ENCODE results near the gene MINDY4B. TPM values are rescaled to one million over a fixed set of nuclear protein-coding genes. Genes with fewer than 3 reads are reported as not detected.

MINDY4B gene
- total and polyA plus RNA-seq, 12 donors: 0.71 to 2.9 (median 1.4) TPM; not detected in 7

- TF ChIP-seq CTCF (IDR thresholded peaks at IDR 0.05) (no peak), POLR2A (IDR thresholded peaks at IDR 0.05) (no peak)
- intact Hi-C loops (cut with DNase I): loop anchor here in 1 of 2 donors (10.0 kb wide), 1 partner anchor 224 kb away; no protein-coding TSS in a partner anchor
- Histone ChIP-seq H3K27me3 (no peaks in the 10 kb centered on the region), H3K4me1 (replicated peaks in 1 of 2) (no peaks in the 10 kb centered on the region), H3K36me3 (replicated peaks in 1 of 2) (no peaks in the 10 kb centered on the region), H3K27ac (no peak overlapping the region), H3K9me3 (replicated peaks in 1 of 3) (no peaks in the 10 kb centered on the region), H3K4me3 (no peak overlapping the region)
- DNase-seq: peak in 1 of 7 donors; percentile 39
- WGBS, 4 donors: 60 to 77% (median 61%) methylated on average over 4 of the region's 4 CpGs
Observed at GRCh38 chr3:150921209-150921608, 16.0 kb upstream of the MINDY4B start.

- WGBS, 4 donors: 61 to 75% (median 72%) methylated on average over 2 of the region's 2 CpGs
- Histone ChIP-seq H3K9me3 (replicated peaks in 1 of 3) (no peaks in the 10 kb centered on the region), H3K36me3 (replicated peaks in 1 of 2) (no peaks in the 10 kb centered on the region), H3K27ac (no peak overlapping the region), H3K4me1 (replicated peaks in 1 of 2) (no peaks in the 10 kb centered on the region), H3K27me3 (no peaks in the 10 kb centered on the region), H3K4me3 (no peak overlapping the region)
- DNase-seq: no peak
- intact Hi-C loops (cut with DNase I): loop anchor here in 1 of 2 donors (10.0 kb wide), 1 partner anchor 225 kb away; no protein-coding TSS in a partner anchor
- TF ChIP-seq CTCF (IDR thresholded peaks at IDR 0.05) (no peak), POLR2A (IDR thresholded peaks at IDR 0.05) (no peak)
Observed at GRCh38 chr3:150920236-150920635, 15.0 kb upstream of the MINDY4B start.

GRCh38 chr3:150917951-150918350, 12.7 kb upstream of the MINDY4B start:
- no peaks in the 10 kb centered on the region for H3K9me3 ChIP-seq (replicated peaks in 1 of 3)
- H3K4me3 ChIP-seq: no peak overlapping the region
- no peak for TF ChIP-seq CTCF (IDR thresholded peaks at IDR 0.05)
- no peak for TF ChIP-seq POLR2A (IDR thresholded peaks at IDR 0.05)
- no peaks in the 10 kb centered on the region for H3K27me3 ChIP-seq
- no peaks in the 10 kb centered on the region for H3K36me3 ChIP-seq (replicated peaks in 1 of 2)
- intact Hi-C loops (cut with DNase I): no loop called here
- 55 to 91% (median 60%) methylated on average over 7 of the region's 7 CpGs for WGBS, 4 donors
- no peak for DNase-seq
- no peaks in the 10 kb centered on the region for H3K4me1 ChIP-seq (replicated peaks in 1 of 2)
- no peak overlapping the region for H3K27ac ChIP-seq

GRCh38 chr3:150913133-150913922, 8.1 kb upstream of the MINDY4B start:
- Histone ChIP-seq H3K27me3 (no peaks in the 10 kb centered on the region), H3K4me3 (no peak overlapping the region), H3K36me3 (replicated peaks in 1 of 2) (no peaks in the 10 kb centered on the region), H3K4me1 (replicated peaks in 1 of 2) (no peaks in the 10 kb centered on the region), H3K27ac (no peak overlapping the region), H3K9me3 (replicated peaks in 1 of 3) (no peaks in the 10 kb centered on the region)
- intact Hi-C loops (cut with DNase I): no loop called here
- 54 to 67% (median 60%) methylated on average over 4 of the region's 4 CpGs for WGBS, 4 donors
- TF ChIP-seq POLR2A (IDR thresholded peaks at IDR 0.05): no peak
- no peak for TF ChIP-seq CTCF (IDR thresholded peaks at IDR 0.05)
- no peak for DNase-seq
